ENCODE results near the gene POLA1. TPM values are rescaled to one million over a fixed set of nuclear protein-coding genes. Genes with fewer than 3 reads are reported as not detected.

The POLA1 gene
- total RNA-seq, 4 donors from 2014 or later = 12.0 to 15.6 (median 12.5) TPM

DNA sequence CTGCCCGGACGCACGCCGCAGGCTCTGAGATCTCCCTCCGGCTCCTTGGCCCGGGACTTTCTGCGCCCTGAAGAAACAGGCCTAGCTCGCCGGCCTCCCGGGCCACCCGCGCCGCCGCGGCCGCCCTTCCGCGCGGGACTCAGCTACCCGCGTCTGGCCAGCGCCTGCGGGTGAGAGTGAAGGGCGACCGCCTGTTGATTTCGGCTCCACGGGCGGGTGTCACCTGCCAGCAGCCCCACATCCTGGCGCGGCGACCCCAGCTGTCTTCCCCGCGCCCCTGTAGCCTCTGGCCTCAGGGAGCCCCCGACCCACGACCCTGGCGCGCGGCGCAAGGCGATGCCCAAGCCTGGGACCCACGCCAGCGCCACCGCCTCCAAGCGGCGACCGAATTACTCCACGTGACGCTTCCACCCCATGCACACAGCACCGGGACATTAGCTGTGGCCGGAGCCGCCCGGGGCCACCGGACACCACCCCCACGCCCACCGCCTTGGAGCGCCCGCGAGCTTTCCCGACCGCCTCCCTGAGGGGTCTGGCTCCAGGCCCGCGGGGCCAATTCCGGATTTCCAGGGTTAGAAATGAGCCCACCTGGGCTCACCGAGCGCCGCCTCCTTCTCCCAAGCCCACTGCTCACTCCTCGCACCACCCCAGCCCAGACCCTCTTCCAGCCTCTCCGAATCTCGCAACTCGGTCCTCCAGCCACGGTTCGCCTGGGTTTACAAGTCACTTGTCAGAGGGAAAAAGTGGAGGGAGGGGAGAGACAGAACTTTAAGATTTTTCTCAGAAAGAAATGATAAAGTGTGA is 311.9 kb downstream of the POLA1 start:
- ATAC-seq = no peak
- H3K36me3 ChIP-seq = no peaks in the 10 kb centered on the region
- WGBS, 2 donors (ENCODE audit: low coverage in 1 of 2) = no CpG with 5 or more reads among the region's 72 CpGs
- H3K27me3 ChIP-seq = peaks cover 88% of the 10 kb centered on the region
- peaks cover 0 to 41% (median 9%) of the 10 kb centered on the region in 3 donors for H3K4me1 ChIP-seq
- H3K4me3 ChIP-seq = peak overlapping the region in 1 of 2 donors; percentile 33
- H3K27ac ChIP-seq = no peak overlapping the region
- H3K9me3 ChIP-seq = no peaks in the 10 kb centered on the region
- TF ChIP-seq POLR2A (IDR thresholded peaks at IDR 0.05) (no peak), EP300 (IDR thresholded peaks at IDR 0.05) (no peak), POLR2AphosphoS5 (IDR thresholded peaks at IDR 0.05) (no peak)
- TF ChIP-seq, protein P1, sequence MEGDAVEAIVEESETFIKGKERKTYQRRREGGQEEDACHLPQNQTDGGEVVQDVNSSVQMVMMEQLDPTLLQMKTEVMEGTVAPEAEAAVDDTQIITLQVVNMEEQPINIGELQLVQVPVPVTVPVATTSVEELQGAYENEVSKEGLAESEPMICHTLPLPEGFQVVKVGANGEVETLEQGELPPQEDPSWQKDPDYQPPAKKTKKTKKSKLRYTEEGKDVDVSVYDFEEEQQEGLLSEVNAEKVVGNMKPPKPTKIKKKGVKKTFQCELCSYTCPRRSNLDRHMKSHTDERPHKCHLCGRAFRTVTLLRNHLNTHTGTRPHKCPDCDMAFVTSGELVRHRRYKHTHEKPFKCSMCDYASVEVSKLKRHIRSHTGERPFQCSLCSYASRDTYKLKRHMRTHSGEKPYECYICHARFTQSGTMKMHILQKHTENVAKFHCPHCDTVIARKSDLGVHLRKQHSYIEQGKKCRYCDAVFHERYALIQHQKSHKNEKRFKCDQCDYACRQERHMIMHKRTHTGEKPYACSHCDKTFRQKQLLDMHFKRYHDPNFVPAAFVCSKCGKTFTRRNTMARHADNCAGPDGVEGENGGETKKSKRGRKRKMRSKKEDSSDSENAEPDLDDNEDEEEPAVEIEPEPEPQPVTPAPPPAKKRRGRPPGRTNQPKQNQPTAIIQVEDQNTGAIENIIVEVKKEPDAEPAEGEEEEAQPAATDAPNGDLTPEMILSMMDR (IDR thresholded peaks at IDR 0.05) = no peak

DNA sequence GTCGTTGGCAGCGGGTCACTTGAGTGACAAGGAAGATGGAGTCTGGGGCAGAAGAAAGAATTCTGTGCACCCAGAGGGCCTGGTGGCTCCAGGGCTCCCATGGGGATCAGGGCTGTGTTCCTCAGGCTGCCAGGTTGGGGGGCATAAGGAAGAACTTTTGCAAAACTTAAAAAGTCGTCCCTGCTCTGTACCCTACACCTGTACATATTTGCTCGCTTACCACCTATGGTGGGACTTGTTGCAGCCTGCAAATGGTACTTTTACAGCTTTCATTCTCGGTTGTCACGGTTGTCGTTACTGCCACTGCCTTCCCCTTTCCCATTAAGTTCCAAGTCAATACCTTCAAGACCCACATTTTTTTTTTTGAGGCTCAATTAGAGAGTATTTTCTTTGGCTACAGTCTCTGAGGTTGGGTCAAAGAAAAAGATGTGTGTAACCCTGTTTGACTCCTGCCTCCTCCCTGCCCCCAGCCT is 312.9 kb downstream of the POLA1 start:
- H3K36me3 ChIP-seq = no peaks in the 10 kb centered on the region
- no peaks in the 10 kb centered on the region for H3K9me3 ChIP-seq
- TF ChIP-seq POLR2AphosphoS5 (IDR thresholded peaks at IDR 0.05) (no peak), EP300 (IDR thresholded peaks at IDR 0.05) (no peak), POLR2A (IDR thresholded peaks at IDR 0.05) (no peak)
- TF ChIP-seq, protein P1 (IDR thresholded peaks at IDR 0.05) = no peak
- no peak overlapping the region for H3K4me3 ChIP-seq
- WGBS, 2 donors (ENCODE audit: low coverage in 1 of 2) = 45% methylated on average over 5 of the region's 7 CpGs; no CpG with 5 or more reads in 1 of the 2 donors
- H3K27ac ChIP-seq = no peak overlapping the region
- H3K27me3 ChIP-seq = peaks cover 98% of the 10 kb centered on the region
- H3K4me1 ChIP-seq = peaks cover 0 to 41% (median 9%) of the 10 kb centered on the region in 3 donors
- no peak for ATAC-seq

DNA sequence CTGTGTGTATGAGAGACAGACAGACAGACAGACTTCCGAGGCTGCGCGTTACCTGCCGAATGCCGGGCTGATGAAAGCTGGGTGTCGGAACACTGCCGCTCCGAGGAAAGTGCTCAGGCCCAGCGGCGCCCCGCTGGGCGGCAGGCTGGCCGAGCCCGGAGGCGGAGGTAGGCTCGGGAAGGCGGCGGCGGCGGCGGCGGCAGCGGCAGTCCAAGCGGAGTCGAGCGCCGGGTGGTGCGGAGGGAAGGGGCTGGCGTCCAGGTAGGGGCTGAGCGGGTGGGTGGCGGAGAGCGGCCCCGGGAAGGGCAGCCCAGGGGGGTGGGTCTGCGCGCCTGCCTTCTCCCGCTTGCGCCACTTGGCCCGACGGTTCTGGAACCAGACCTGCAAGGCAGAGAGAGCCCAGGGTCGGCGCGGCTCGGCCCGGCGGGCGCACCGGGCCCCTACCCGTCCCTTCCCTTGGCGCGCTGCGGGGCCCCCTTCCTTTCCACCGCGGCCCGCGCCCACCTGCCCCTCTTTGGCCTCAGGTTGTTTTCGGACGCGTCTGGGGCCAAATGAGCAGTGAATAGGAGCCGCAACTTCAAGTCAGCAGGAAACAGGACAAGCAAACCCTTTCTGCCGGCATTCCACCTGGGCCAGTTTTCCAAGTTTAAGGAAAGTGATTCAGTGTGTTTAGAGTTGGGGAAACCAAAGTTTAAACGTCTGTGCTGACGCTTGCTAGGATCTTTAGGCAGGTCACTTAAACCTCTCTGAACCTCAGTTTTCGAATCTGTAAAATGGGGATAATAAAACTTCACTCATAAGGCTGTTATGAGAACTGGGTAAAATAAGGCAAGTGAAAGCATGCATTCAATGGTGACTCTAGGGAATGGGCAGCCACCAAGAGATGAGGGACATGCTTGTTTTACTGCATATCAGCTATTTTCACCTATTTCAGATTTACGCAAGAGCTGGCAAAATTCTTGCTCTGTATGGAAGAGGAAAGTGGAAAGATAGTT is 313.6 kb downstream of the POLA1 start:
- no peak for TF ChIP-seq POLR2A (IDR thresholded peaks at IDR 0.05)
- TF ChIP-seq, protein P1 (IDR thresholded peaks at IDR 0.05) = no peak
- TF ChIP-seq POLR2AphosphoS5 (IDR thresholded peaks at IDR 0.05) = no peak
- TF ChIP-seq EP300 (IDR thresholded peaks at IDR 0.05) = no peak
- Histone ChIP-seq H3K4me1 (peaks cover 0 to 37% (median 9%) of the 10 kb centered on the region in 3 donors), H3K27me3 (peaks cover 99% of the 10 kb centered on the region), H3K9me3 (no peaks in the 10 kb centered on the region), H3K27ac (no peak overlapping the region), H3K4me3 (no peak overlapping the region), H3K36me3 (no peaks in the 10 kb centered on the region)
- no peak for ATAC-seq
- 88% methylated on average over 1 of the region's 64 CpGs; no CpG with 5 or more reads in 1 of the 2 donors for WGBS, 2 donors (ENCODE audit: low coverage in 1 of 2)

DNA sequence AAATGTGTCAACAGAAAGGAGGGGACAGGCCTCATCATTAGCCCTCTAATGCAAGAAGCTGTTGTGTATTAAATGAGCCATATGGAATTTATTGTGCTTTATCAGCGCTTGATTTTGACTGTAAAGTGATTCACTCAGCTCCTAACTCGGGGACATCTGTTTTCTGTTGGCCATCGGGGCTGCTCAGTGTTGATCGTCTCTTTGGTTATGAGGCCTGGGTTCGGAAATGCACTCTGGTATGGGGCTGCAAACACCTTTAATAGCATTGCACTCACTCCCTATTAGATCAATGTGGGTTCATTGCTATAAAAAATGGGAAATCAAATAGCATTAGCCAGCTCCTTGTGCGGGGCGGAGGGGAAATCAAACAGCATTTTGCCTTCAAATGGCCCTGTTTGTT is 315.7 kb downstream of the POLA1 start:
- no peak for TF ChIP-seq POLR2A (IDR thresholded peaks at IDR 0.05)
- TF ChIP-seq, protein P1 (IDR thresholded peaks at IDR 0.05) = no peak
- no peak for TF ChIP-seq POLR2AphosphoS5 (IDR thresholded peaks at IDR 0.05)
- TF ChIP-seq EP300 (IDR thresholded peaks at IDR 0.05) = no peak
- H3K4me3 ChIP-seq = no peak overlapping the region
- peaks cover 0 to 38% (median 9%) of the 10 kb centered on the region in 3 donors for H3K4me1 ChIP-seq
- WGBS, 2 donors (ENCODE audit: low coverage in 1 of 2) = 49% methylated on average over 4 of the region's 7 CpGs; no CpG with 5 or more reads in 1 of the 2 donors
- H3K27me3 ChIP-seq = peaks cover 99% of the 10 kb centered on the region
- ATAC-seq = no peak
- H3K27ac ChIP-seq = no peak overlapping the region
- H3K9me3 ChIP-seq = no peaks in the 10 kb centered on the region
- no peaks in the 10 kb centered on the region for H3K36me3 ChIP-seq
